Measurements from ENCODE around the gene EPN3.
A peak's percentile ranks its signal among the peaks of the same experiment; 100 is the strongest.

Gene EPN3

GRCh38 chr17:50513495-50513894 is 19.0 kb upstream of the EPN3 start:
- DNase-seq, result no peak

- no peak for DNase-seq
These were observed 18.1 kb upstream of the EPN3 start for GRCh38 chr17:50514388-50514787.

- no peak for DNase-seq
These were observed 17.4 kb upstream of the EPN3 start for GRCh38 chr17:50514936-50515702.

GRCh38 chr17:50517011-50517410 is 15.5 kb upstream of the EPN3 start:
- no peak for DNase-seq

- no peak for DNase-seq
These were observed 14.8 kb upstream of the EPN3 start for GRCh38 chr17:50517504-50518383.

- DNase-seq, result no peak
These were observed 14.0 kb upstream of the EPN3 start for GRCh38 chr17:50518384-50519023.

- no peak for DNase-seq
These were observed 13.2 kb upstream of the EPN3 start for GRCh38 chr17:50519141-50519834.

GRCh38 chr17:50520483-50520882 is 12.1 kb upstream of the EPN3 start:
- DNase-seq, result no peak

GRCh38 chr17:50521514-50521913 is 11.0 kb upstream of the EPN3 start:
- DNase-seq, result no peak

GRCh38 chr17:50522766-50523165 is 9.8 kb upstream of the EPN3 start:
- no peak for DNase-seq

- no peak for DNase-seq
These were observed 9.3 kb upstream of the EPN3 start for GRCh38 chr17:50523208-50523607.

- DNase-seq, result no peak
These were observed 7.7 kb upstream of the EPN3 start for GRCh38 chr17:50524838-50525237.

GRCh38 chr17:50527155-50527762 is 5.3 kb upstream of the EPN3 start:
- no peak for DNase-seq

GRCh38 chr17:50527949-50528474 is 4.5 kb upstream of the EPN3 start:
- no peak for DNase-seq

- DNase-seq, result no peak
These were observed 2.7 kb upstream of the EPN3 start for GRCh38 chr17:50529849-50530248.

GRCh38 chr17:50531428-50532025 is 1.0 kb upstream of the EPN3 start:
- DNase-seq, result no peak

- DNase-seq, result no peak
These were observed 650 bp downstream of the EPN3 start for GRCh38 chr17:50533185-50533584.

GRCh38 chr17:50533720-50534148 is 1.2 kb downstream of the EPN3 start:
- DNase-seq, result no peak

GRCh38 chr17:50534222-50534978 is 1.9 kb downstream of the EPN3 start:
- DNase-seq, result peak; percentile 27

- DNase-seq, result no peak
These were observed 2.4 kb downstream of the EPN3 start for GRCh38 chr17:50534979-50535326.

GRCh38 chr17:50535407-50535806 is 2.9 kb downstream of the EPN3 start:
- DNase-seq, result no peak
